Choroid plexus epithelial cell (primary cell): ENCODE data around the gene CTTN.
"Not testable (repeated sequence)": the region's sequence is repeated elsewhere in the genome, so short reads cannot be mapped to it uniquely, and the experiment has no call there.

Source experiments
- DNase-seq: peaks from one replicate; pipeline ENCODE4 v3.0.0-alpha.2; 2010; ENCODE audit warnings: low read depth
- H3K4me3 ChIP-seq: 2 replicates; pipeline ENCODE4 v1.5.1; 2011; ENCODE audit warnings: low read depth, mild to moderate bottlenecking, control low read depth, low read length, moderate library complexity
- TF ChIP-seq, protein P1 (sequence below): conservative IDR thresholded peaks from 2 replicates; pipeline ENCODE4 v1.5.1; 2011; ENCODE audit warnings: low read depth, mild to moderate bottlenecking, control low read depth, inconsistent platforms, low read length, moderate library complexity

The CTTN gene

GRCh38 chr11:70448983-70449567 lies 50.7 kb downstream of the CTTN start:
- TF ChIP-seq, protein P1, sequence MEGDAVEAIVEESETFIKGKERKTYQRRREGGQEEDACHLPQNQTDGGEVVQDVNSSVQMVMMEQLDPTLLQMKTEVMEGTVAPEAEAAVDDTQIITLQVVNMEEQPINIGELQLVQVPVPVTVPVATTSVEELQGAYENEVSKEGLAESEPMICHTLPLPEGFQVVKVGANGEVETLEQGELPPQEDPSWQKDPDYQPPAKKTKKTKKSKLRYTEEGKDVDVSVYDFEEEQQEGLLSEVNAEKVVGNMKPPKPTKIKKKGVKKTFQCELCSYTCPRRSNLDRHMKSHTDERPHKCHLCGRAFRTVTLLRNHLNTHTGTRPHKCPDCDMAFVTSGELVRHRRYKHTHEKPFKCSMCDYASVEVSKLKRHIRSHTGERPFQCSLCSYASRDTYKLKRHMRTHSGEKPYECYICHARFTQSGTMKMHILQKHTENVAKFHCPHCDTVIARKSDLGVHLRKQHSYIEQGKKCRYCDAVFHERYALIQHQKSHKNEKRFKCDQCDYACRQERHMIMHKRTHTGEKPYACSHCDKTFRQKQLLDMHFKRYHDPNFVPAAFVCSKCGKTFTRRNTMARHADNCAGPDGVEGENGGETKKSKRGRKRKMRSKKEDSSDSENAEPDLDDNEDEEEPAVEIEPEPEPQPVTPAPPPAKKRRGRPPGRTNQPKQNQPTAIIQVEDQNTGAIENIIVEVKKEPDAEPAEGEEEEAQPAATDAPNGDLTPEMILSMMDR: peak; percentile 61
- H3K4me3 ChIP-seq: no peak overlapping the region
- no peak for DNase-seq

DNA sequence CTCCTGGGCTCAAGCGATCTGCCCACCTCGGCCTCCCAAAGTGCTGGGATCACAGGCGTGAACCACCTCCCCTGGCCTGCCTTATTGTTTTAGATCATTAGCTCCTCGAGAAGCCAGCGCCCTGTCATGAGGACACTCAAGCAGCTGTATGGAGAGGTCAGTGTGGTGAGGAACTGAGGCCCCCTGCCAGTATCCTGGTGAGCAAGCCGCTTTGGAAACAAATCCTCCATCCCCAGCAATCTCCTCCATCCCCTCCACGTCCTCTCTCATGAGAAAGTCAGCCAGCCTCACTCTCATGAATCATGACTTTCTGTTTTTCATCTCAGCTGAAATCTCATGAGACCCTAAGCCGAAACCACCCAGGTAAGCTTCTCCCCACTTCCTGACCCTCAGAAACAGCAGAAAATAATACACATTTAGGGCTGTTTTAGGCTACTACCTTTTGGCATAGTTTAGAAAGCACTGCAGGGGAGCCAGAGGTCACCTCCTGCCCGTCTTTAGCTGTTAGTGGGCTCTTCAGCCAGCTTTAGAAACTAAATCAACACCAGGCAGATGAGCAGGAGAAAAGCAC lies 56.0 kb downstream of the CTTN start:
- no peak overlapping the region for H3K4me3 ChIP-seq
- TF ChIP-seq, protein P1: no peak

GRCh38 chr11:70454811-70455210 lies 56.5 kb downstream of the CTTN start:
- not testable (repeated sequence) for H3K4me3 ChIP-seq, DNase-seq

More for the DNA sequence above, 56.0 kb downstream of the CTTN start:
- DNase-seq: peak; percentile 71

- TF ChIP-seq, protein P1: no peak
- DNase-seq: no peak
- H3K4me3 ChIP-seq: no peak overlapping the region
Measured at GRCh38 chr11:70455354-70455753, 57.0 kb downstream of the CTTN start.

DNA sequence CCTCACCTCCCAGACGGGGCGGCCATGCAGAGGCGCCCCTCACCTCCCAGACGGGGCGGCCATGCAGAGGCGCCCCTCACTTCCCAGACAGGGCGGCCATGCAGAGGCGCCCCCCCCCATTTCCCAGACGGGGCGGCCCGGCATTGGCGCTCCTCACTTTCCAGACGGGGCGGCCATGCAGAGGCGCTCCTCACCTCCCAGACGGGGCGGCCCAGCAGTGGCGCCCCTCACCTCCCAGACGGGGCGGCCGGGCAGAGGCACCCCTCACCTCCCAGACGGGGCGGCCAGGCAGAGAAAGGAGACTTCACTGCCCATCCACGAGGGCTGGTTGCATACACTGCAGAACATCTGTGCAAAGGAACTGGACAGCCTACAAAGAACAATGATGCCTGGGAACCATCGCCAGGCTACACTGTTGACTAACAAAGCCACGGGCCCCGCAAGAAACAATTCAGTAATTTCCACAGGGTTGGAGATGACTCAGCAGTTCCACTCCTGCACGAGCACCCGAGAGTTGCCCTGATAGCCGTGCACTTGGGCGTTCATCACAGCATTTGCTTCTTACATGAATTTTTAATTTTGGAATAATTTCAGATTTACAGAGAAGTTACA lies 58.7 kb downstream of the CTTN start:
- DNase-seq: peak; percentile 61
- no peak overlapping the region for H3K4me3 ChIP-seq
- TF ChIP-seq, protein P1: no peak

DNA sequence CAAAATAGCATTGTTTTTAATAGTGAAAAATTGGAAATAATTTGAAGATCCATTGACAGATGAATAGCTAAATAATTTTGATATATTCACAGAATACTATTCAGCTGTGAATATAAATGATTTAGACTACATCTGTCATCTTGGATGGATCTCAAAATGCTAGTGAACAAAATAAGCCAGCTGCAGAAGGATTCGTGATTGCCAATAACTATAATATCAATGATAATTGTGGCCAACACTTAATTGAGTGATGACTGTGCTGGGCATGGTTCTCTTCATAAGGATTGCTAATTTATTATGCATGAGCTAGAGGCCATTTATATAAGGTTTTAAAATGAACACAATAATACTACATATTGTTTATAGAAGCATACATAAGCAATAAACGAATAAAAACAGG lies 60.4 kb downstream of the CTTN start:
- TF ChIP-seq, protein P1: no peak
- no peak for DNase-seq
- no peak overlapping the region for H3K4me3 ChIP-seq

- TF ChIP-seq, protein P1: no peak
- DNase-seq: no peak
- no peak overlapping the region for H3K4me3 ChIP-seq
Measured at GRCh38 chr11:70460111-70460510, 61.8 kb downstream of the CTTN start.
